Cardiac muscle cell (in vitro differentiated cells and primary cell): ENCODE results near the gene DUSP28. TPM values are rescaled to one million over a fixed set of nuclear protein-coding genes. Genes with fewer than 3 reads are reported as not detected.

Experiments
- DNase-seq, 2 donors: peaks; one replicate each; pipeline versions ENCODE4 v3.0.0 to v3.0.0-alpha.2; 2010 to 2017; ENCODE audit warnings: low read depth in 1 of 2, low spot score in 1 of 2
- H3K27ac ChIP-seq: fragments of 200-600 bp; sonication (generic); 2 replicates; pipeline ENCODE4 v1.5.1; 2016
- H3K27me3 ChIP-seq: fragments of 200-600 bp; sonication (generic); 2 replicates; pipeline ENCODE4 v1.6.0; 2016; ENCODE audit warnings: control low read depth
- H3K36me3 ChIP-seq: fragments of 200-600 bp; sonication (generic); 2 replicates; pipeline ENCODE4 v1.5.1; 2016; ENCODE audit warnings: control low read depth
- H3K4me1 ChIP-seq: fragments of 200-600 bp; sonication (generic); 2 replicates; pipeline ENCODE4 v1.8.1; 2017; ENCODE audit warnings: low read depth, mild to moderate bottlenecking, mixed run types
- H3K4me3 ChIP-seq: fragments of 200-600 bp; sonication (generic); 2 replicates; pipeline ENCODE4 v1.5.1; 2016; ENCODE audit warnings: mild to moderate bottlenecking
- H3K9me3 ChIP-seq: fragments of 200-600 bp; sonication (generic); 2 replicates; pipeline ENCODE4 v1.5.1; 2017; ENCODE audit warnings: low read depth, mild to moderate bottlenecking, control low read depth
- polyA plus RNA-seq: library from polyadenylated mRNA; unstranded; fragments of >200 nt; fragmentation: Nextera tagmentation; extraction: Ambion mirVana; gene quantifications from 2 replicates; pipeline ENCODE4 v1.2.1, GENCODE V29; 2016
- total RNA-seq: library from RNA; depleted of rRNA; stranded (reverse); fragments of >200 nt; gene quantifications from 2 replicates; pipeline ENCODE4 v1.2.3, GENCODE V29; 2016
- TF ChIP-seq, protein P1 (sequence below): IDR thresholded peaks from 2 replicates; pipeline ENCODE4 v1.5.1; 2012; ENCODE audit warnings: low read depth, mild to moderate bottlenecking, low read length

DUSP28 gene
- total and polyA plus RNA-seq, 2 experiments from 2014 or later, result 10.2 to 24.9 TPM

DNA sequence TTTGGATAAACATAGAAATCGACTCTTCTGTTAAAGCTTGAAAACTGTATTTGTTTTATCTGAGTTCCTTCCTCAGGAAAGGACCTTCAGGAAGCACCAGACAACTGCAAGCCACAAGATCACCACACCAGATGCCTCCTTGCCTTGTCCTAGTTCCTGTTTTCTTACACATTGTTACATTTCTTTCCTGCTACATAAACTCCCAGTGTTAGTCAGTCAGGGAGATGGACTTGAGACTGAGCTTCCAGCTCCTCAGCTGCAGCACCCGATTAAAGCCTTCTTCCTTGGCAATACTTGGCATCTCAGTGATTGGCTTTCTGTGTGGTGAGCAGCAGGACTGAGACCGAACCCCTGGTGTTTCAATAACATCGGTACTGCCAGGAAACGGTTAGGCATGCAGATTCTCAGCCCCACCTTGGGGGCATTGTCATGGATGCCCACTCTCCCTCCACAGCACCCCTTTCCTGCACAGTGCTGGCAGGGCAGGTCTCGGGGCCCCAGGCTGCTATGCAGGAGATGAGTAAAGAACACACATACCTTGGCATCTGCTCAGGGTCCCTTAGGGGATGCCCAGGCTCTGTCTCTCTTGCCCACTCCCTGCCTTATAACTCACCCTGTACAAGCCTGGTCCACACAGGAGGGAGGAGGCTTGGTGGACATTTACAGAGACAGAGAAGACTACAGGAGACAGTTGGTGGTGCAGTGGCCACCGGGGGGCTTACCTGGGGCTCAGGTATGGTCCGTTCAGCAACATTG, 35.0 kb upstream of the DUSP28 start:
- DNase-seq, result no peak
- Histone ChIP-seq H3K36me3 (no peaks in the 10 kb centered on the region), H3K4me1 (no peaks in the 10 kb centered on the region), H3K9me3 (no peaks in the 10 kb centered on the region), H3K27me3 (peaks cover 5% of the 10 kb centered on the region), H3K4me3 (no peak overlapping the region), H3K27ac (no peak overlapping the region)
- TF ChIP-seq, protein P1, sequence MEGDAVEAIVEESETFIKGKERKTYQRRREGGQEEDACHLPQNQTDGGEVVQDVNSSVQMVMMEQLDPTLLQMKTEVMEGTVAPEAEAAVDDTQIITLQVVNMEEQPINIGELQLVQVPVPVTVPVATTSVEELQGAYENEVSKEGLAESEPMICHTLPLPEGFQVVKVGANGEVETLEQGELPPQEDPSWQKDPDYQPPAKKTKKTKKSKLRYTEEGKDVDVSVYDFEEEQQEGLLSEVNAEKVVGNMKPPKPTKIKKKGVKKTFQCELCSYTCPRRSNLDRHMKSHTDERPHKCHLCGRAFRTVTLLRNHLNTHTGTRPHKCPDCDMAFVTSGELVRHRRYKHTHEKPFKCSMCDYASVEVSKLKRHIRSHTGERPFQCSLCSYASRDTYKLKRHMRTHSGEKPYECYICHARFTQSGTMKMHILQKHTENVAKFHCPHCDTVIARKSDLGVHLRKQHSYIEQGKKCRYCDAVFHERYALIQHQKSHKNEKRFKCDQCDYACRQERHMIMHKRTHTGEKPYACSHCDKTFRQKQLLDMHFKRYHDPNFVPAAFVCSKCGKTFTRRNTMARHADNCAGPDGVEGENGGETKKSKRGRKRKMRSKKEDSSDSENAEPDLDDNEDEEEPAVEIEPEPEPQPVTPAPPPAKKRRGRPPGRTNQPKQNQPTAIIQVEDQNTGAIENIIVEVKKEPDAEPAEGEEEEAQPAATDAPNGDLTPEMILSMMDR, result no peak

DNA sequence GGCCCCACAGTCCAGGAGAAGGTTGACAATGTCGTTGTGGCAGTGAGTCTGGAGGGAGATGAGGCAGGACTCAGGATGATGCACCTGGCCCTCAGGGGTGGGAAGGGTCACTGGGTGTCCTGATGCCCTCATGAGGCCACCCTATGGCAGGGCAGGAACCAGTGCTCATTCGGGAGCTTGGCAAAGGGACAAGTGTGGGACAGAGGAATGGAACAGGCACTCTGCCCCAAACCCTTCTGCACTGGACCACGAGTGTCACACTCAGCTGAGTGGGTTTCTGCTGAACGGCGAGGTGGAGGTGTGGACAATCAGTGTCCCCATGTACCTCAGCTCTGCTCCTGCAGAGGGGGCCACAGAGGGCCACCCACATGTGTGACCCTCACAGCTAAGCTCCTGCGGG, 34.4 kb upstream of the DUSP28 start:
- TF ChIP-seq, protein P1, result no peak

DNA sequence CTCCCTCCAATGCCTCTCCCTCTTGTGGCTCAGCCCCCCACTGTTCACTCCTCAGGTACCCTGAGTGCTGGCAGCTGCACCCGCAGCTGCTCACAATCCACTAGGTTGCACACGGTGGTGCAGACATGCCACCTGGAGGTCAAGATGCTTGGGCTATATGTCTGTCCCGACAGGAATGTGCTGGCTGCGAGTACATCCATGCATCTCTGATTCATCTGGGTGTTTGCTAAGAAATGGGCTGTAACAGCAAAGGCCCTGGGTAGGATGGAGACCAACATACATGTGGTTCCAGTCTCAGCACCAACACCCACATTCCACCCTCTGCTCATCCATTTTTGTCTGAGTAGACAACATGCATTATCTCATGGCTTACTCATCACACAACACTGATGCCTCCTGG, 33.6 kb upstream of the DUSP28 start:
- H3K4me1 ChIP-seq, result no peaks in the 10 kb centered on the region
- no peak overlapping the region for H3K4me3 ChIP-seq
- TF ChIP-seq, protein P1, result no peak
- no peak overlapping the region for H3K27ac ChIP-seq
- H3K36me3 ChIP-seq, result no peaks in the 10 kb centered on the region
- no peaks in the 10 kb centered on the region for H3K9me3 ChIP-seq
- no peaks in the 10 kb centered on the region for H3K27me3 ChIP-seq
- DNase-seq, result no peak

More for the DNA sequence above, 34.4 kb upstream of the DUSP28 start:
- Histone ChIP-seq H3K4me1 (no peaks in the 10 kb centered on the region), H3K9me3 (no peaks in the 10 kb centered on the region), H3K27ac (no peak overlapping the region), H3K36me3 (no peaks in the 10 kb centered on the region), H3K4me3 (no peak overlapping the region), H3K27me3 (no peaks in the 10 kb centered on the region)
- no peak for DNase-seq

DNA sequence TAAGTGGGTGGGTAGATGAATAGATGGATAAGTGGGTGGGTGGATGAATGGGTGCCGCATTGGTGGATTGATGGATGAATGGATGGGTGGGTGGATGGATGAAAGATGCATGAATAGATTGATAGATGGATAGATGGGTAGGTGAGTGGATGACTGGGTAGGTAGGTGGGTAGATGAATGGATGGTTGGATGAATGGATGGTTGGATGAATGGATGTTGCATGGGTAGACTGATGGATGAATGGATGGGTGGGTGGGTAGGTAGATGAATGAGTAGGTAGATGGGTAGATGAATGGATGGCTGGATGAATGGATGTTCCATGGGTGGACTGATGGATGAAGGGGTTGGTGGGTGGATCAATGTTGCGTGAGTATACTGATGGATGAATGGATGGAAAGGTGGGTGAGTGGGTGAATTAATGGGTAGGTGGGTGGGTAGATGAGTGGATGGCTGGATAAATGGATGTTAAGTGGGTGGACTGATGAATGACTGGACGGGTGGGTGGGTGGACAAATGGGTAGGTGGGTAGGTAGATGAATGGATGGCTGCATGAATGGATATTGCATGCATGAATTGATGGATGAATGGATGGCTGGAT, 32.9 kb upstream of the DUSP28 start:
- no peaks in the 10 kb centered on the region for H3K9me3 ChIP-seq
- H3K4me3 ChIP-seq, result no peak overlapping the region
- H3K27ac ChIP-seq, result no peak overlapping the region
- DNase-seq, result no peak
- H3K36me3 ChIP-seq, result no peaks in the 10 kb centered on the region
- no peaks in the 10 kb centered on the region for H3K4me1 ChIP-seq
- no peaks in the 10 kb centered on the region for H3K27me3 ChIP-seq
- TF ChIP-seq, protein P1, result no peak

DNA sequence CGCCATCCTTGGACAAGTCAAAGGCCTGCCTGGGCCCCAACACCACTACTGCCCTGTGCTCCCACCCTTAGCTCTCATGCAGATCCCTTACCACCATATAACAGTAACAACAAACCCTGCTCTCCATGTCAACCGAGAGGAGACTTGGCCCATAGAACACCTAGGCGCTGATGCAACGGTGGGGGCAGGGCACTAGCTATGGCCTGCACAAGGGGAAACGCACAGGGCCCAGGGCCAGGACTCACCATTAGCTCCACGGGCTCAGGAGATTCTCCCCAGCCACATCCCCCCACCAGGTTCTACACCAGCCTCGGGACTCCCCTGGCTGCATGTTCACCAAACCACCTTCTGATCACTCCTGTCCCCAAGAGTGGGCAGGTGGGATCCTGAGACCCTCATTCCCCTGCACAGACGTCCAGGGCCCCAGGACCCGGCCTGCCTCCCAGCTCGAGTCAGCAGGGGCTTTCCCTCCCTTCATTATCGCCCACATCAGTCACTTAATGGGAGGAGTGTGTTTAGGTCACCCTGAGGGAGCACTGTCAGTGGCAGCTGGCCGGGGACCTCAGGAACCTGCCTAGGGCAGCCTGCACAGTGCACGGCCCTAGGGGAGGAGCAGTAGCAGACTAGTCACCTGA, 31.6 kb upstream of the DUSP28 start:
- no peaks in the 10 kb centered on the region for H3K36me3 ChIP-seq
- no peak overlapping the region for H3K27ac ChIP-seq
- H3K4me1 ChIP-seq, result no peaks in the 10 kb centered on the region
- TF ChIP-seq, protein P1, result no peak
- no peak for DNase-seq
- no peak overlapping the region for H3K4me3 ChIP-seq
- H3K27me3 ChIP-seq, result no peaks in the 10 kb centered on the region
- H3K9me3 ChIP-seq, result no peaks in the 10 kb centered on the region
